Measurements from ENCODE around the gene TSEN2.
"Not testable (repeated sequence)": the region's sequence is repeated elsewhere in the genome, so short reads cannot be mapped to it uniquely, and the experiment has no call there.

The TSEN2 gene

DNA sequence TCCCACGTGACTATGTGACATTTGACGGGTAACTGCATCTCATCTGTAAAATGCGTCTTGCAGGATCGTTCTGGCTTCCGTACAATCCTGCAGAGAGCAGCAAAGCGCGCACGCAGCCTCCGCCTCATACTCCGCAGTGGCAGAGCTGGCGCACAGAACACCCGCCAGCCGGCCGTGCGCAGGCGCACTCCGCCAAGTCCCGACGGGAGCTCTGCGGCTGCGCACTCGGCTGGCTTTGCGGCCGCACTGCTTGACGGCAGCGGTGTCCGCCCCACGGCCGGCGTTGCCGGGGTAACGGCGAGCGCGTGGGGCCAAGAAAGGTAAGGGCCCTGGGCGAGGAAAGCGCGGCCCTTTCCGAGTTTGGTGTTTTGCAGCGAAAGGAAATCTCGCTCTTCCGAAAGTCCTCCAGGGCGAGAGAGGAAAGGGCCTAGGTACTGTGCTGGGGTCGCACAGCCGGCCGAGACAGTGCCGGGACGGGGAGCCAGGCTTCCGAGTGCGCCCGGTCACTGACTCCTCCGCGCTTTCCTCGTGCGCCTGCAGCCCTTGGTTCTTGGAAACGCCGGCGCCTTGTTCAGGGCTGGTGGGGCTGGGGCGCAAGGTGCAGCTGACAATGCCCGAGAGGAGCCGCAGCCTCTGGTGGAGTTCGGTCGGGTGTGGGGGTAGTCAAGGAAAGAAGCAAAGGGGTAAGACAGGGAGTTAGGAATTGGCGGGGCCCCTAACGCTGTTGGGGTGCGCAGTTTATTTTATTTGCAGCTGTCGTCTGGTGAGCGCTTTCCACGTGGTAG, at the start of gene TSEN2:
TSS of gene TSEN2 (plus strand) at position 283 of the 785 bp plus-strand sequence. CDS start 5,321 bp downstream, outside the sequence.
- peak; percentile 96 for DNase-seq

DNA sequence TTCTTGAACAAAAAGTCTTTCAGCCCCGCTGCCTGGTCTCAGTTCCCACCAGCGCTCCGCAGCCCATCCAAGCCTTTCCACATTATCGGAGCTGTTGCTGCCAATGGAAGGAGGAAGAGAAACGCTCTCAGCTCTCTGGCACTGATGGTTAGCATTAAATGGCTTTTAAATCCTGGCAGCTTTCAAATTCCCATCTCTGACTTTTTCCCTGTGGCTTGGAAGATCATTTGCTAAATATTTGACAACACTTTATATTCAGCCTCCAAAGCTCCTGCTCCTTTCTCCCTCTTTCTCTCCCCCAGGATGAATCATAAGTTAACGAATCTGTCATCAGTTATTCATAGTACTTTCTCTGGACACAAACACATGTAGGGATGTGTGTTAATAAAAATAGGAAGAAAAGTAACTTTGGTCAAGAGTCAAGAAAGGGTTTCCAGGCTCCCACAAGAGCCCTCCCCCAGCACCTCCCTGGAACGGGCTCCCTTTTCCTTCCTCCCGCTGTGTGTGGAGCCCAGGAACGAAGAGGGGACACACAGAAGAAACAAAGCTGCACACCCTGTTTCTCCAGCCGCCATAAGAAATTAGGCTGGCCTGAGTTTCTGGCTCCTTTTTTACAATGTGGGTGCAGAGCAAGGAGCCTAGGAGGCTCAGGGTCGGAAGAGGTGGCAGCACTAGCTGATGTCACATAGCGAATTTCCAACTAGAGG, 47.6 kb upstream of the TSEN2 start:
- no peak for DNase-seq

DNA sequence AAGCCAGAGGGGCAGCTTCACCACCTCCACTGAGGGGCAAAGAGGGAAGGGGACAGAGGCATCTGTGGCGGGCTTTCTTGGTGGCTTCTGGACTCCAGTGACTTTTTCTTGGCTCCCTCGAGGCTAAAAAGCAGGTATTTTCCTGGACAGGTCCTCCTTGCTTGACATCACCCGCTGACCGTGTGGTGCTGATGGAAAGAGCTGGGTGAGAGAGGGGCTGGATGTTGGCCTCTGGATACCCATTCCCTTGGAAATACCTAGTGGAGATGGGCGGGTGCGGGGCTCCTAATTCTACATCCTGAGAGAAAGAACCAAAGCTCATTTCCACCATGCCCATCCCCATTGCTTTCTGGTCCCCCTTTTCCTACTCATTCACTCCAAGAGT, 47.1 kb upstream of the TSEN2 start:
- no peak for DNase-seq

DNA sequence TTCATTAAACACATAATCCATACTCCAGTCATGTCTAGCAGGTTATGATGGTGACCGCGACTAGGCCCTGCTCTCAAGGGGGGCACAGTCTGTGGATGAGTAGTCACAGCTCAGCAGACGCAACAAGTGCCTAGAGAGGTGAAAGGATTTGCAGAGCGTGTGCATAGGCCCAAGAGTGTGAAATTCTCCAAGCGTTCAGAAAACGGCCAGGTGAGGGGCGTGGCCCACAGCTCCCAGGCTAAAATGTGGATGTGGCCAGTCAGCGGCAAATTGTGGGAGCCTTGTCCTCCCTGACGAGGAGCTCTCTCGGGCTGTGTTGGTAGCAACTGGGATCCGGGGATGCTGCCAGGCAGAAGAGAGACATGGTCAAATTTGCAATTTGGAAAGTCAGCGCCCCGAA, 46.4 kb upstream of the TSEN2 start:
- DNase-seq: no peak

DNA sequence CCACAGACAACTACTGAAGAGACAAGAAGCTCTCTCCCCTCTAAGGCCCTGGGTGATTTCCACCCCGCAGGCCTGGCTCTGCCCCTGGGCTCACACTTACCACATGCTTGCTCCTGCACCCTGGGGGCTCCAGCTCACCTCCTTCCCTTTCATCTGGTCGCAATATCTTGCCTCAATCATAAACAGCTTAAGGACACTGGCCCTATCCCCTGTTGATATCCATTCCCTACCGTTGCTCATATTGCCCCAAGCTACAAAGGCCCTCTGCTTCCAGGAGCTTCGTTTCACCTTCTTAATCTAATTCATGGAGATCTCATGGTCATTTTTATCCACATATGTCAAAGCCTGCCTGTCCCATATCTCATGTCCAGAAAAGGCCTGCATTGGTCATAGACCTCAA, 46.0 kb upstream of the TSEN2 start:
- no peak for DNase-seq

DNA sequence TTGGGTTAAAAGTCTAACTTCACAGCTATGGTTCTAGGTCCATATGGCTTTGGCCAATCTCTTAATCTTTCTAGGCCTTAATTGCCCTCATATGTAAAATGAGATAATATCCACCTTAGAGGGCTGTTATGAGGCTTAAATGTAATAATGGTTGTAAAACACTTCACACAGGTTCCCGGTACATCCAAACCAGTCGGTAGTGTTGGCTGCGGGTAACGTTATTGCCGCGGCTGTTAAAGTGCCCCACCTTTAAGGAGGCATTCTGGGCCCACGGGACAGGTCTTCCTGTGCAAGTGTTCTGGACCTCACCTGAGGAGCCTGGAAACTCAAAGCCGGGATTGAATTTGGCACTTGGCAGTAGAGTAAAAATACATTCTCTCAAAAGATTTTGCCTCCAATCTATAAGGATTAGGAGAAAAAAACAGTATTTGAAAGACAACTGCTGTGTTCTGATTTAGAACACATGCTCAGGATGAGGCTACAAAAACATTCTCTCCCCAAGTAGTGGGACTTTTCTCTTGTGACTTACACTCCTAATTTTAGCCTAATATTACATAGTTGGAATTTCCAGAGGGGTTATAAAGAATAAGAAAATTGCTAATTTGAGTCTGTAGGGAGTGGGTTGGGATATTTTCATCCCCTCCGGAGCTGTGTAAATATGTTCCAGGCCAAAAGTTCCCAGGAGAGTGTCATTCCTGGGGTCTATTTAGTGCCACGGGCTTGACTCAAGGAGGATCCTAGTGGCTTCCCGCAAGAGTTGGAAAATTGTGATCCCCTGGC, 44.9 kb upstream of the TSEN2 start:
- no peak for DNase-seq

DNA sequence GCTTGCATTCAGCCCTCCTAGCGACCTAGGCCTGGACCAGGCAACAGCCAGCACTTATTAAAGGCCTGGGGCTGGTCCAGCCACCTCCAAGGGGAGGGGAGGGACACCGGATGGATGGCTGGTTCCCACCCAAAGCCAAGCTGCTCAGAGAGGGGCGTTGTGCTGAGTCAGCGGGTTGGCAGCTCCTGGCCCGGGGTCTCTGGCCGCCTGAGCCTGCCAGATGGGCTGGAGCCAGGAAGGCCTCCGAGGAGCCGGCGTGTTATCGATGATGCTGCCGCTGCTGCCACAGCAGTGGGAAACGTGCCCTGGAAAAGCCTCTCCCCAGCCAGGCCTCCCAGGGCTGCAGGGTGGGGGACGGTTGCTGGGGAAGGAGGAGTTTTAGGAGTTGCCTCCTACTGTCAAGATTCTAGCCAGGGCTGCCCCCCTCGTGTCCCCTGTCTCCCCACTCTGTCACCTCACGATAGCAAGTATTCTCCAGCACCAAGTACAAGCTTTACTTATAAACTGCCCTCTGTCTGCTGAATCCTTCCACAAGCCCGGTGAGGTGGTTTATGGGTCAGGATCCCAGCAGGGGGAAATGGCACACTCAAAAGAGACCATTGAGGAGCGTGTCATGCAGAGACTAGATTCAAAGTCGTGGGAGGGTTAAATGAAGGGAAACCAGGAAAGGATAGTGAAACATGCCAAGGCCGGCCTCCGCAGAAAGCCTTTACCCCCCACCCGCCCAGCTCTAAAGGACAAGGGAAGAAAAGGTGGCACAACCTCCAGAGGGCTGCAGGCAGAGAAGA, 43.2 kb upstream of the TSEN2 start:
- no peak for DNase-seq

DNA sequence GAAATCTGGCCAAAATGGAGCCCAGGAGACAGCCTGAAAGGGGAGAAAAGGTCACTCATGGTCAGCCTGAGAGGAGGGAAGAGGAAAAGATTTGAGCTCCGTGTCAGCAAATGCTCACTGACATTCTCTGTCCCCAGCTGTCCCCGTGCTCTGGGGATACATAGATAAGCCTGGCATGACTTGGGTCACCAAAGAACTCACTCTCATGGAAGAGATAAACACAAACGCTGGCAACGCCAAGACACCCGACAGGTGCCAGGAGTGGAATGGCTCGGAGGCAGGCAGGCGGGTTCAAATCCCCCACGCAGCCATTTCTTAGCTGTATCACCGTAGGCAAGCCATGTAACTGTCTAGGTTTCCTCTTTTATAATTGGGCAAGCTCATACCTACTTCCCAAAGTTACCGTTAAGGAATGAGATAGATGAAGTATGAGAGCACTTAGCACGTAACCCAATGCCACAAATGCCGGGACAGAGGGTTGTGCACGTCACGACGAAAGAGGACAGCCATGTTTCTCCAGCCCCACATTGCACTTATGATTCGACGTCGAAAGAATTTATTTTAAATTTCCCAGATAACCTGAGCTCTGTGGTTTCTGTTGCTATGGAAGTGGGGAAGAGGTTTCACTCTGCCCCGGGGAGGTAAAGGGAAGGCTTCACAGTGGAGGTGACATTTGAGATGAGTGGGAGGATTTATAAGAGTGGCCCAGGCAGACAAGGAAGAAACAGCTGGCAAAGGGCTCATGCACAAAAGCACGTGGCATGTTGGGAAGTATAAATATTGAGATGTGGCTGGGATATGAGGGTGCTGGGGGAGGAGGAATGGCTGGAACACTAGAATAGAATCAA, 41.4 kb upstream of the TSEN2 start:
- DNase-seq: no peak

DNA sequence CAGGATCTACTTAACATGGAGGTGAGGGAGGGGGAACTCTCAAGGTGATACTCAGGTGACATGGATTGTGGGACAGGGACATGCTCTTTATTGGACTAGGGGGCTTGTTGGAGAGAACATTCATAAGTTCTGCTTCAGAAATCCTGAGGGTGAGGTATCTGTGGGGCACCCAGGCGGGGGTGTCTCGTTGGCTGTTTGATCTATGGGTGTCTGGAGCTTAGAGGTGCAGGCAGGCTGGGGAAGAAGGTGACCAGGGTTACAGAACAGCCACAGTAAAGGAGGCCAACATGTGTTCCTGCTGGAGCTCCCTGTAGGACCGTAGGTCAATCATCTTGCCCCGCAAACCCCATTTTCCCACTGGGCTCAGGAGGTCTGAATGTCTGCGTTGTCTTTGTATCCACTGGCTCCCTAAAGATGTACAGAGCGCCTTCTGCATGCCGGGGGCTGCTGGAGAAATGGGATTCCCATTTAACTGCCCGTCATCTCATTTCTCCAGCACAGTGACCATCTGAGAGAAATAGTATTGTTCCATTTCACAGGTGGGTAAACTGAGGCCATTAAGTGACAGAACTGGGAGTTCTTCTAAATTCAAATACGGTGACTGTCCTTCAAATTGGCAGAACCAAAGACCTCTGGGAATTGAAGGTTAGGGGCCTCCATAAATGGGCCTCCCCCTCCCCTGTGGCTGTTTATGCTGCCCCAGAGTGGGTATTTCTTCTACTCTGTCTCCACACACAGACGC, 40.3 kb upstream of the TSEN2 start:
- no peak for DNase-seq

DNA sequence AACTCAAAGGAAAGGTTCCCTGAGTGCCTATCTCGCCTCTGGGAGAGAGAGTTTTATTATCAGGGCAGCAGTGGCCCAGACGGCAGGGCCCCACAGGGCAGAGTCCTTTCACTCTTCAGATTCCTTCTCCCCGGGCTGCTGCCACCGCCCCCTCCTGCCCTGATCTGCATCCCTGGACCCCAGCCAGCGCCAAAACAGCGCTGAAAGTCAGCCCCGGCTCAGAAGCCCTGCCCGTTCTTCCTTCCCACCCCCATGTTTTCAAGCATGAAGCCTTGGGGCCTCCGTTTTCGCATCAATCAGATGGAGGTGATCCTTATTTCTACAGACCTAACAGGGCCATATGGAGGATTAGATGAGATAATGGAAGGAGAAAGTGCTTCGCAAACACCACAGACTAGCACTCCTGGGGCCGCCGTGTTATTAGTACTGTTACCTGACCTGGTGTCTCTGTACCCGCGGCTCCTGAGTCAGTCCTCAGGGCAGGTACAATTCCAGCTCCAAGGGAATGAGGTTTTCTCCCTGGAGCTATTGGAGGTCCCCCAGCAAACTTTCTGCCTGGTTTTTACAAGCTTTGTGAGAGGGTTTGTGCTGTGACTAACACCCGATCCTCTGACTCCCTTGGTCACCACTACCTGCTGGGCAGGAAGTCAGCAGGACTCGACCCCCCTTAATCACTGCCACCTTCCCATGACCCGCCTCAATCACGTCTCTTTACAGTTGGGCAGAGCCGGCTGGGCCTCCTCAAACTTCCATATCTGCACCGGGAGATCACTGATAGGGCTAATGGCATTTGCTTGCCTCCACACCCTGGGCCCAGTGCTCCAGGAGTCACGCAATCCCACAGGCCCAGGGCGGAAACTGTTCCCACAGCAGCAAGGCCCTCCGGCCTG, 39.5 kb upstream of the TSEN2 start:
- DNase-seq: no peak

DNA sequence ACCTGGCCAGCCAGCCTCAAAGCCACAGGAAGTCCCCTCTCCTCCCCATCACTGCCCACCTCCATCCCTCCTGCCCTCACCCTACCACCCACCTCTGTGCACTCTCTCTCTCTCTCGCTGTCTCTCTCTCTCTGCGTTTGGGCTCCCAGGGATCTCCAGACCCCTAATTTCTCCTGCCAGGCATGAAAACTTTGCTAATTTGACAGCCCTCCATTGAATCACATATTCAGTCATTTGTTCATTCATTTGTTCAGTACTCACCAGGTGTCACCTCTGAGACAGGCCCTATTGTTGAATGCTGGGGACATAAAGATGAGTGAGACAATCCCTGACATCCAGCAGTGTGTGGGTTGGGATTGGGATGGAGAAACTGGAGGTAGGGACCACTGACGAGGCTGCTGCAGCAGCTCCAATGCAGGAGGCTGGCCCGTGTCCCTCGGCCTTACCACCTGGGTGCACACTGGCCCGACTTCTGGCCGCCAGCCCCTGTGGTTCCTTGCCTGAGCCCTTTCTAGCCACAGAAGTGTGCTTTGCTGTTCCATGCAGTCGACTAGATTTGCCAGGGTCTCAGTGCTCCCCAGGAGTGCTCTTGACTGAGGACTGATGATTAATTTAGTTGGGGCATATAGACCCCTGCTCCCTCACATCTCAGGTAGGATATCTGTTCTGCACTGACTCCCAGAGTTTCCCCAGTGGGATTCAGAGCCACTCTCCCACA, 38.6 kb upstream of the TSEN2 start:
- DNase-seq: no peak

DNA sequence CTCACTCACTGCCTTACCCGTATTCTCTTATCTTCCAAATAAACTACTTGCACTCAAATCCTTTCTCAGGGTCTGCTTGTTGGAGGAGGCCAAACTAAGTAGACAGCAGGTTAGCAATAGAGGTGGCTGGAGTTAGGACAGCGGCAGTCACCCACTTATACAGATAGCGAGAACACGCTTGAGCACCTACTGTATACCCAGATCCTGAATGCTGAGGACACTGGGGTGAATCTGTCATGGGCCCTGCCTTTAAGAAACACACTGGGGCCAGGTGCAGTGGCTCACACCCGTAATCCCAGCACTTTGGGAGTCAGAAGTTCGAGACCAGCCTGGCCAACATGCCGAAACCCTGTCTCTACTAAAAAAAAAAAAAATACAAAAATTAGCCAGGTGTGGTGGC, 38.0 kb upstream of the TSEN2 start:
- DNase-seq: no peak

DNA sequence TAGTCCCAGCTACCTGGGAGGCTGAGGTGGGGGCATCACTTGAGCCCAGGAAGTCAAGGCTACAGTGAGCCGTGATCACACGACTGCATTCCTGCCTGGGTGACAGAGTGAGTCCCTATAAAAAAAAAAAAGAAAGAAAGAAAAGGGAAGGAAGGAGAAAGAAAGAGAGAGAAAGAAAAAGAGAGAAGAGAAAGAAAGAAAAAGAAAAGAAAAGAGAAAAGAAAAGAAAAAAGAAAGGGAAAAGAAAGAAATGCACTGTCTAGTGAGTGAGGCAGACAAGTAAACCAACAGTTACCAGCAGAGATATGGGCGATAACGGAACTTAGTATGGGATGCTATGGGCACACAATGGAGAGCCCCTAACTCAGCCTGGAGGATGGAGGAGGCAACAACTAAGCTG, 37.2 kb upstream of the TSEN2 start:
- no peak for DNase-seq

DNA sequence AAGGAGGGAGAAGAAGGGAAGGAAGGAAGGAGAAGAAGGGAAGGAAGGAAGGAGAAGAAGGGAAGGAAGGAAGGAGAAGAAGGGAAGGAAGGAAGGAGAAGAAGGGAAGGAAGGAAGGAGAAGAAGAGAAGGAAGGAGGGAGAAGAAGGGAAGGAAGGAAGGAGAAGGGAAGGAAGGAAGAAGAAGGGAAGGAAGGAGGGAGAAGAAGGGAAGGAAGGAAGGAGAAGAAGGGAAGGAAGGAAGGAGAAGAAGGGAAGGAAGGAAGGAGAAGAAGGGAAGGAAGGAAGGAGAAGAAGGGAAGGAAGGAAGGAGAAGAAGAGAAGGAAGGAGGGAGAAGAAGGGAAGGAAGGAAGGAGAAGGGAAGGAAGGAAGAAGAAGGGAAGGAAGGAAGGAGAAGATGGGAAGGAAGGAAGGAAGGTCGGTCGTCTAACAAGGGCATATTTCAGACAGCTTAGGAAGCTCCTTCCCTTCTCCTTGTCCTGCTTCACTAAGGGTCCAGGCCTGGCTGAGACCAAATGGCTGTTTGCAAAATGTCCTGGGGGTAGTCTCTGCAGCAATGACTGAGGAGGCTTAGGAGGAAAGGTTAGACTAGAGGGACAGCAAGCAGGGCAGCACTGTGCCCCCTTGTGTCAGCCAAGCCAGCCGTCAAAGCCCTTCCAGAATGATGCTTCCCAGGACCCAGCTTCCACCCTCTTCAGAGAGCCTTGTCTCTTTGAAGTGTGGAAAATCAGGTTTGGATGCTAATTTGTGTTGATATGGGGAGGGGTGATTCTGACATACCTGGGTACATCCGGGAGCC, 35.7 kb upstream of the TSEN2 start:
- not testable (repeated sequence) for DNase-seq

DNA sequence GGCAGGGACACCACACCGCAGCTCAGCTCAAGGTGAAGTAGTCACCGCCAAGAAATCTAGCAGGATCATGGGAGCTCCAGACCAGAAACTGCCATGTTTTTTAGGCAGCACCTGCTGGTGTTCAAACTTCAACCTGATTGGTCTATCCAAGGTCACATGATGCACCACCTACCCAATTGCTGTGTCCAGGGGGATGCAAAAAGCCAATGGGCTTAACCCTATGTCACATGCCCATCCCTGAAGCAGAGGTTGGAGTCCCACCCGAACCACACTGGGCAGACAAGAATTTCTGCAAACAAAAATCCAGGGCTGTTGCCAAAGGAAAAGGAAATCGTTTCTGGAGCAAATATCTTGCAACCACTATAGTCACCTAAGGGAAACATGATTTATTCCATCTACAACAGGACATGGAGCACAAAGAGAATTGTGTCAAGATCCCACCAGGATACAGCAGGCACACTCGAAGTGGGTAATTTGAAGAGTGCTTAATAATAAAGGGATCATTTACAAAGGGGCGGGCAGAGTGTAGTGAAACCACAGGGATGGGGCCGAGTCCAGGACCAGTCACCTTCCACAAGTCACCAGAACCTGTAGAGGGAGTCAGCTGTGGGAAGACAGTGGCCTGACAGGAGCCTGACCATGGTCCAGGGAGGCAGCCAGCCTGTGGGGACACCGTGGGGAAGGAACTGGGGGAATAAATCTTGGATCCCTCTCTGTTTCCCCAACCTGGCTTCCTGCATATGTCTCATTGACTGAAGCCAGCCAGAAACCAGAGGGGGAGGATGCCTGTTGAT, 34.2 kb upstream of the TSEN2 start:
- DNase-seq: no peak

DNA sequence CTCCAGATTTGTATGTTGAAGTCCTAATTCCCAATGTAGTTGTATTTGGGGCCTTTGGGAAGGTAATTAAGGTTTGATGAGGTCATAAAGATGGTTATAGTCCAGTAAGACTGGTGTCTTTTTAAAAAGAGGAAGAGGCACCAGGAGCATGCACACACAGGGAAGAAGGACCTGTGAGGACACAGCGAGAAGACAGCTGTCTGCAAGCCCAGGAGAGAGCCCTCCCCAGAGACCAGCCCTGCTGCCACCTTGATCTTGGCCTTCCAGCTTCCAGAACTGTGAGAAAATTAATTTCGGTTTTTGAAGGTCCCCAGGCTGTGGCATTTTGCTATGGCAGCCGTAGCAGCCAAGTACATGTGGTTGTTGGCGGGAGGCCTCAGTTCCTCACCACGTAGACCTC, 32.8 kb upstream of the TSEN2 start:
- DNase-seq: no peak

DNA sequence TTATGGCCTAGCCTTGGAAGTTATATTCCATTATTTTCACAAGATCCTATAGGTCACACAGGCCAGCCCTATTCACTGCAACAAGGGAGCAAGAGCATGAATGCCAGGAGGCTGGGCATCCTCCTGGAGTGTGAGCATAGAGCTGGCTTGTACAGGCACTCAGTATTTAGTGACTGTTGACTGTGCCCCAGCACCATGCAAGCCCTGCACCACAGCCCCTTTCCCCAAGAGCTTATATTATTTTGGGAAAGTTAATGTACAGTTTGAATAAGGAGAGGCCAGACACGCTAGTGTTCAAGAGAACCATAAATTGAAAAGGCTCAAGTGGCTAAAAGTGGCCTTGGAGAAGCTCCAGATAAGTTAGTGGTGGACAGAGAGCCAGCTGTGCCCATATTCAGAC, 32.3 kb upstream of the TSEN2 start:
- no peak for DNase-seq

All from activated CD8-positive, alpha-beta memory T cell treated with anti-CD3 and anti-CD28 coated beads, Interleukin-2, amount 50 U/mL, for 4 hours (primary cell).